K562 (cell line): Measurements from ENCODE around the gene VAPB. TPM values are rescaled to one million over a fixed set of nuclear protein-coding genes. Genes with fewer than 3 reads are reported as not detected.

Source experiments
- ATAC-seq: fragments of 200-7000 bp; cut with Tn5 transposase; 3 replicates; pipeline ENCODE4 v1.9.1; 2020; ENCODE audit warnings: moderate library complexity
- BruUV-seq: library from RNA; stranded (reverse); fragments of 400-500 nt; replicated peaks from 2 replicates; lab custom pipeline; 2021; lab: Mats Ljungman, UMichigan
- CTCF ChIA-PET: fragments of 300-600 bp; formaldehyde crosslinking; extraction: SDS; loops from one replicate; lab custom pipeline; 2021; ENCODE audit warnings: low intra/inter-chr PET ratio; lab: Yijun Ruan, JAX
- POLR2A ChIA-PET: fragments of 300-600, 350-650 bp; sonication (Branson Sonifier 250); formaldehyde crosslinking; extraction: SDS; loops from one replicate; lab custom pipeline; 2021; ENCODE audit warnings: antibody characterized with exemption, inconsistent platforms; lab: Yijun Ruan, JAX
- DNase-seq, 4 experiments: peaks; one replicate each; pipeline versions ENCODE4 v3.0.0 to v3.0.0-alpha.2; 2011 to 2018; ENCODE audit warnings: low spot score in 3 of 4, mixed read lengths in 3 of 4; ENCODE audit errors: extremely low read depth in 1 of 4
- FAIRE-seq: peaks from 2 replicates; lab custom pipeline; 2011; peaks lifted over from hg19 to GRCh38; lab: Jason Lieb, UNC
- H2AFZ ChIP-seq: 2 replicates; pipeline ENCODE4 v1.6.0; 2011; ENCODE audit warnings: low read depth, low read length, control low read depth, inconsistent platforms
- H3K27ac ChIP-seq: fragments of 200-600 bp; 3 replicates; pipeline ENCODE4 v1.8.0; 2011; ENCODE audit warnings: low read depth, mild to moderate bottlenecking, control low read depth, inconsistent platforms, low read length, moderate library complexity, mixed read lengths; ENCODE audit errors: extremely low read depth
- H3K27me3 ChIP-seq, 2 experiments: fragments of 300-600 bp in 1 of 2; 2 replicates in 1 of 2; 3 replicates in 1 of 2; pipeline versions ENCODE4 v1.6.0 to v1.8.0; 2011; ENCODE audit warnings: inconsistent platforms in 2 of 2, low read length in 2 of 2, mild to moderate bottlenecking in 1 of 2, mixed read lengths in 1 of 2, moderate library complexity in 1 of 2; ENCODE audit not compliant: control insufficient read depth in 2 of 2, insufficient read depth in 2 of 2
- H3K36me3 ChIP-seq: fragments of 300-600 bp; 3 replicates; pipeline ENCODE4 v1.8.0; 2011; ENCODE audit warnings: mild to moderate bottlenecking, low read length, inconsistent platforms; ENCODE audit not compliant: control insufficient read depth, insufficient read depth
- H3K4me1 ChIP-seq, 2 experiments: fragments of 200-600 bp in 1 of 2; replicated peaks in 1 of 2; 2 replicates in 1 of 2; 3 replicates in 1 of 2; pipeline versions ENCODE4 v1.5.1 to v1.8.0; 2011; ENCODE audit warnings: inconsistent platforms in 2 of 2, low read length in 2 of 2, mild to moderate bottlenecking in 1 of 2, mixed read lengths in 1 of 2, moderate library complexity in 1 of 2; ENCODE audit not compliant: control insufficient read depth in 2 of 2, insufficient read depth in 2 of 2
- H3K4me2 ChIP-seq: 2 replicates; pipeline ENCODE4 v1.6.1; 2011; ENCODE audit warnings: low read length, control low read depth, inconsistent platforms, mixed read lengths; ENCODE audit not compliant: insufficient read depth
- H3K4me3 ChIP-seq: fragments of 200-600 bp; sonication (generic), shearing (Covaris generic); 2 replicates; pipeline ENCODE4 v1.5.1; 2016; ENCODE audit warnings: control low read depth, inconsistent platforms
- H3K79me2 ChIP-seq: fragments of 200-600 bp; 3 replicates; pipeline ENCODE4 v1.8.0; 2011; ENCODE audit warnings: low read length, inconsistent platforms; ENCODE audit not compliant: control insufficient read depth, insufficient read depth
- H3K9ac ChIP-seq, 2 experiments: 2 replicates each; pipeline versions ENCODE4 v1.6.0 to v1.6.1; 2011; ENCODE audit warnings: low read depth in 2 of 2, low read length in 2 of 2, control low read depth in 1 of 2, inconsistent platforms in 1 of 2, mild to moderate bottlenecking in 1 of 2, mixed read lengths in 1 of 2; ENCODE audit not compliant: insufficient read depth in 1 of 2
- H3K9me1 ChIP-seq: one replicate; pipeline ENCODE4 v1.6.0; 2011; ENCODE audit warnings: inconsistent platforms, mild to moderate bottlenecking, low read length, moderate library complexity; ENCODE audit not compliant: control insufficient read depth, insufficient read depth
- H3K9me3 ChIP-seq: replicated peaks from 2 replicates; pipeline ENCODE4 v1.5.1; 2011; ENCODE audit warnings: low read depth, low read length, inconsistent platforms; ENCODE audit not compliant: control insufficient read depth, insufficient read depth
- H4K20me1 ChIP-seq: replicated peaks from 2 replicates; pipeline ENCODE4 v1.6.1; 2011; ENCODE audit warnings: low read length, inconsistent platforms, mixed read lengths; ENCODE audit not compliant: control insufficient read depth, insufficient read depth
- CAMTA2 ChIP-seq: fragments of 250-450 bp; sonication (Bioruptor Pico); conservative IDR thresholded peaks from 2 replicates; pipeline ENCODE4 v1.5.1; 2022
- COPS2 ChIP-seq: fragments of 450-650 bp; conservative IDR thresholded peaks from 2 replicates; pipeline ENCODE4 v1.6.1; 2016; ENCODE audit warnings: mild to moderate bottlenecking, moderate library complexity
- KHSRP ChIP-seq: fragments of 450-650 bp; IDR thresholded peaks from 2 replicates; pipeline ENCODE4 v1.6.1; 2017
- KLF16 ChIP-seq: IDR thresholded peaks from 2 replicates; pipeline ENCODE4 v1.6.1; 2016; ENCODE audit warnings: antibody characterized with exemption
- ZC3H4 ChIP-seq: sonication (generic); formaldehyde crosslinking; IDR thresholded peaks from 2 replicates; pipeline ENCODE4 v1.9.0; 2021; ENCODE audit warnings: missing genetic modification reagents, borderline replicate concordance
- ZNF253 ChIP-seq: fragments of 250-450 bp; sonication (Bioruptor Pico); conservative IDR thresholded peaks from 2 replicates; pipeline ENCODE4 v1.6.1; 2021; ENCODE audit warnings: mild to moderate bottlenecking
- ZNF57 ChIP-seq: fragments of 450-650 bp; formaldehyde crosslinking; IDR thresholded peaks from 2 replicates; pipeline ENCODE4 v1.4.0; 2020; ENCODE audit warnings: mild to moderate bottlenecking, moderate library complexity
- WGBS: fragments of 100-300 bp; shearing (Covaris generic); methylation state at CpG from one replicate; pipeline ENCODE4 v1.1.6; 2016; ENCODE audit warnings: low coverage, mixed read lengths; ENCODE audit not compliant: insufficient coverage; ENCODE audit errors: missing lambda C conversion rate; 5-methylcytosine and 5-hydroxymethylcytosine counted together
- in situ Hi-C: fragments of 300-500 bp; cut with MboI; formaldehyde crosslinking; loops from 4 replicates; pipeline ENCODE4 v1.15.0; 2018; ENCODE audit warnings: inconsistent platforms, mixed read lengths
- intact Hi-C: fragments of 100-400 bp; cut with micrococcal nuclease; formaldehyde crosslinking; loops from 2 replicates; pipeline ENCODE4 v1.14.2; 2022
- polyA plus RNA-seq, 8 experiments: library from polyadenylated mRNA; depleted of rRNA in 4 of 8; stranded (reverse) in 5 of 8; unstranded in 3 of 8; fragments of >200 nt; fragmentation: Nextera tagmentation in 2 of 8; fragmentation: Illumina TruSeq in 1 of 8; extraction: Ambion mirVana in 2 of 8; extraction: Trizol in 1 of 8; gene quantifications; 2 replicates each; pipeline versions ENCODE4 v1.2.1 to v1.2.3, GENCODE V29; 2011 to 2014; ENCODE audit warnings: inconsistent platforms in 1 of 8, missing spikeins in 1 of 8
- total RNA-seq, 7 experiments: library from RNA; depleted of rRNA in 6 of 7; stranded (reverse); fragments of >200 nt in 6 of 7; fragmentation: Illumina TruSeq in 2 of 7; extraction: Trizol in 2 of 7; gene quantifications; 2 replicates each; pipeline versions ENCODE4 v1.2.1 to v1.2.3, GENCODE V29; 2011 to 2021; ENCODE audit warnings: low replicate concordance in 1 of 7
- TF ChIP-seq, protein P1 (sequence below): fragments of 200-600 bp; sonication (generic); IDR thresholded peaks from one replicate; pipeline ENCODE4 v1.6.1; 2012; ENCODE audit warnings: mild to moderate bottlenecking, low read depth, low read length, inconsistent platforms

The VAPB gene
- total and polyA plus RNA-seq, 9 of the 15 experiments (the other 6 are each of a cell fraction or from before 2014, with no cell fraction given): 3.4 to 51.0 (median 27.9) TPM

DNA sequence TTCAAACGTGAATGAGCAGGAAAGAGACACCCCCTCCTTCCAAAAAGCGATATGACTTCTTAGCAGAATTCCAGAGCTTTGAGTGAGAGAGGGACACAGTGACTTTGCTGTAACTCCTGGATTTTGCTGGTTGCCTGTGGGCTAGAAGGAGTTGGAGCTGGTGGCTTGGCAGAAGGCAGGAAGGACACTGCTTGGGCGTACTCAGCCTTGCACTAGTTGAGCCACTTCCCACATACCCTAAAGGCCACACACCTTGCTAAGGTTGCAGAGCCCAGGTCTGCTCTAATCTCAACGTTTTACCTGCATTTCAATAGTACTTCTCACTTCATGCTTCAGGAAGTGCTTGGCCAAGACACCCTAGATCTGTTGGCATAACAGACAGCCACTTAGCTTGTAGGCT, 48.9 kb upstream of the VAPB start:
- H3K4me3 ChIP-seq: no peak overlapping the region
- no peak for ATAC-seq
- CTCF ChIA-PET: no interaction called here
- BruUV-seq: no TSS peak
- intact Hi-C loops: no loop called here
- peaks cover 4 to 6% of the 10 kb centered on the region in 2 experiments; a peak in 3 of 5 replicates for H3K4me1 ChIP-seq
- H3K9ac ChIP-seq: no peak overlapping the region
- H4K20me1 ChIP-seq: no peaks in the 10 kb centered on the region
- H2AFZ ChIP-seq: no peak overlapping the region
- in situ Hi-C loops: no loop called here
- no peak overlapping the region for H3K27ac ChIP-seq
- H3K27me3 ChIP-seq: no peaks in the 10 kb centered on the region
- POLR2A ChIA-PET: no interaction called here
- DNase-seq: no peak
- H3K36me3 ChIP-seq: peaks cover 16% of the 10 kb centered on the region
- WGBS: 58% methylated on average over 4 of the region's 4 CpGs
- no peak for FAIRE-seq
- peaks cover 10% of the 10 kb centered on the region; the same call in 1 of the 3 replicates for H3K79me2 ChIP-seq
- H3K9me1 ChIP-seq: no peaks in the 10 kb centered on the region
- H3K4me2 ChIP-seq: no peak overlapping the region
- TF ChIP-seq CAMTA2 (CRISPR knock-in tag) (no peak), ZNF57 (CRISPR knock-in tag) (no peak), ZNF253 (CRISPR knock-in tag) (no peak), COPS2 (no peak), ZC3H4 (CRISPR knock-in tag) (no peak), KHSRP (no peak), KLF16 (no peak)
- TF ChIP-seq, protein P1, sequence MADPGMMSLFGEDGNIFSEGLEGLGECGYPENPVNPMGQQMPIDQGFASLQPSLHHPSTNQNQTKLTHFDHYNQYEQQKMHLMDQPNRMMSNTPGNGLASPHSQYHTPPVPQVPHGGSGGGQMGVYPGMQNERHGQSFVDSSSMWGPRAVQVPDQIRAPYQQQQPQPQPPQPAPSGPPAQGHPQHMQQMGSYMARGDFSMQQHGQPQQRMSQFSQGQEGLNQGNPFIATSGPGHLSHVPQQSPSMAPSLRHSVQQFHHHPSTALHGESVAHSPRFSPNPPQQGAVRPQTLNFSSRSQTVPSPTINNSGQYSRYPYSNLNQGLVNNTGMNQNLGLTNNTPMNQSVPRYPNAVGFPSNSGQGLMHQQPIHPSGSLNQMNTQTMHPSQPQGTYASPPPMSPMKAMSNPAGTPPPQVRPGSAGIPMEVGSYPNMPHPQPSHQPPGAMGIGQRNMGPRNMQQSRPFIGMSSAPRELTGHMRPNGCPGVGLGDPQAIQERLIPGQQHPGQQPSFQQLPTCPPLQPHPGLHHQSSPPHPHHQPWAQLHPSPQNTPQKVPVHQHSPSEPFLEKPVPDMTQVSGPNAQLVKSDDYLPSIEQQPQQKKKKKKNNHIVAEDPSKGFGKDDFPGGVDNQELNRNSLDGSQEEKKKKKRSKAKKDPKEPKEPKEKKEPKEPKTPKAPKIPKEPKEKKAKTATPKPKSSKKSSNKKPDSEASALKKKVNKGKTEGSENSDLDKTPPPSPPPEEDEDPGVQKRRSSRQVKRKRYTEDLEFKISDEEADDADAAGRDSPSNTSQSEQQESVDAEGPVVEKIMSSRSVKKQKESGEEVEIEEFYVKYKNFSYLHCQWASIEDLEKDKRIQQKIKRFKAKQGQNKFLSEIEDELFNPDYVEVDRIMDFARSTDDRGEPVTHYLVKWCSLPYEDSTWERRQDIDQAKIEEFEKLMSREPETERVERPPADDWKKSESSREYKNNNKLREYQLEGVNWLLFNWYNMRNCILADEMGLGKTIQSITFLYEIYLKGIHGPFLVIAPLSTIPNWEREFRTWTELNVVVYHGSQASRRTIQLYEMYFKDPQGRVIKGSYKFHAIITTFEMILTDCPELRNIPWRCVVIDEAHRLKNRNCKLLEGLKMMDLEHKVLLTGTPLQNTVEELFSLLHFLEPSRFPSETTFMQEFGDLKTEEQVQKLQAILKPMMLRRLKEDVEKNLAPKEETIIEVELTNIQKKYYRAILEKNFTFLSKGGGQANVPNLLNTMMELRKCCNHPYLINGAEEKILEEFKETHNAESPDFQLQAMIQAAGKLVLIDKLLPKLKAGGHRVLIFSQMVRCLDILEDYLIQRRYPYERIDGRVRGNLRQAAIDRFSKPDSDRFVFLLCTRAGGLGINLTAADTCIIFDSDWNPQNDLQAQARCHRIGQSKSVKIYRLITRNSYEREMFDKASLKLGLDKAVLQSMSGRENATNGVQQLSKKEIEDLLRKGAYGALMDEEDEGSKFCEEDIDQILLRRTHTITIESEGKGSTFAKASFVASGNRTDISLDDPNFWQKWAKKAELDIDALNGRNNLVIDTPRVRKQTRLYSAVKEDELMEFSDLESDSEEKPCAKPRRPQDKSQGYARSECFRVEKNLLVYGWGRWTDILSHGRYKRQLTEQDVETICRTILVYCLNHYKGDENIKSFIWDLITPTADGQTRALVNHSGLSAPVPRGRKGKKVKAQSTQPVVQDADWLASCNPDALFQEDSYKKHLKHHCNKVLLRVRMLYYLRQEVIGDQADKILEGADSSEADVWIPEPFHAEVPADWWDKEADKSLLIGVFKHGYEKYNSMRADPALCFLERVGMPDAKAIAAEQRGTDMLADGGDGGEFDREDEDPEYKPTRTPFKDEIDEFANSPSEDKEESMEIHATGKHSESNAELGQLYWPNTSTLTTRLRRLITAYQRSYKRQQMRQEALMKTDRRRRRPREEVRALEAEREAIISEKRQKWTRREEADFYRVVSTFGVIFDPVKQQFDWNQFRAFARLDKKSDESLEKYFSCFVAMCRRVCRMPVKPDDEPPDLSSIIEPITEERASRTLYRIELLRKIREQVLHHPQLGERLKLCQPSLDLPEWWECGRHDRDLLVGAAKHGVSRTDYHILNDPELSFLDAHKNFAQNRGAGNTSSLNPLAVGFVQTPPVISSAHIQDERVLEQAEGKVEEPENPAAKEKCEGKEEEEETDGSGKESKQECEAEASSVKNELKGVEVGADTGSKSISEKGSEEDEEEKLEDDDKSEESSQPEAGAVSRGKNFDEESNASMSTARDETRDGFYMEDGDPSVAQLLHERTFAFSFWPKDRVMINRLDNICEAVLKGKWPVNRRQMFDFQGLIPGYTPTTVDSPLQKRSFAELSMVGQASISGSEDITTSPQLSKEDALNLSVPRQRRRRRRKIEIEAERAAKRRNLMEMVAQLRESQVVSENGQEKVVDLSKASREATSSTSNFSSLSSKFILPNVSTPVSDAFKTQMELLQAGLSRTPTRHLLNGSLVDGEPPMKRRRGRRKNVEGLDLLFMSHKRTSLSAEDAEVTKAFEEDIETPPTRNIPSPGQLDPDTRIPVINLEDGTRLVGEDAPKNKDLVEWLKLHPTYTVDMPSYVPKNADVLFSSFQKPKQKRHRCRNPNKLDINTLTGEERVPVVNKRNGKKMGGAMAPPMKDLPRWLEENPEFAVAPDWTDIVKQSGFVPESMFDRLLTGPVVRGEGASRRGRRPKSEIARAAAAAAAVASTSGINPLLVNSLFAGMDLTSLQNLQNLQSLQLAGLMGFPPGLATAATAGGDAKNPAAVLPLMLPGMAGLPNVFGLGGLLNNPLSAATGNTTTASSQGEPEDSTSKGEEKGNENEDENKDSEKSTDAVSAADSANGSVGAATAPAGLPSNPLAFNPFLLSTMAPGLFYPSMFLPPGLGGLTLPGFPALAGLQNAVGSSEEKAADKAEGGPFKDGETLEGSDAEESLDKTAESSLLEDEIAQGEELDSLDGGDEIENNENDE: no peak
- H3K9me3 ChIP-seq: no peaks in the 10 kb centered on the region
